ENCODE results near the gene ATF6.

Gene ATF6

DNA sequence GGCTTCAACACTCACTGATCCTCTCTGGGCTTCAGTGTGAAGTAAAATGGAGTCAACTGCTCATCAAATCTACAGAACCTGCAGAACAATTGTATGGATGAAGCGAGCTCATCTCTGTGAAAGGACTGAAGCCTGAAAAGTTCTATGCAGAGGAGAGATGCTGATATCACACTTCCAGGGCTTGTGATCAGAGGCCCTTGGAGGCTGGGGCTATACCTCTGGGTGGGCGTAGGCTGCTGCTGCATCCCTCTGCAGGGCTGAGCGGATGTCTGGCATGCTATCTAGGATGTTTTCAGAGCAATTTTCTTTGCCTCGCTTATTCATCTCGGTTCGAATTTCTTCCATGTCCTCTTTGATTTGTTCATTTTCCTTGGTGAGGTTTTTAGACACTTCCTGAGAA lies 240.0 kb downstream of the ATF6 start:
- no peak for DNase-seq

DNA sequence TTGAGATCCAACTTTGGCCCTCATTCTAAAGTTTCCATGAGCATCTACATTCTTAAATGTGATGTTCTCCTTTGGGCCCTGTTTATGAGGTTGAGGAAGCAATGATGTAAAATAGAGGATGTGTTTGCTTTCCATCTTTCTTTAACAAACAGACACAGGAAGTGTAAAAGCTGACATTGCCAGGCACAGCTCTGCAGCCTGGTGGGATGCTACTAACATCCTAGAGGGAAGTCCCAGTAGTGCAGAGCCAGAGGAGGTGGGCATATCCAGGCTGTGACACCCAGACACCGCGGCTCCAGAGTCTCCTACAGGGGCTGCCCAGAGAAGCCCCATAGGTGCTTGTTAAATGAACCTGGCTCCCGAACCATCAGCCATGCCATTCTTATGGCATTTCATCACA lies 241.3 kb downstream of the ATF6 start:
- DNase-seq = no peak

DNA sequence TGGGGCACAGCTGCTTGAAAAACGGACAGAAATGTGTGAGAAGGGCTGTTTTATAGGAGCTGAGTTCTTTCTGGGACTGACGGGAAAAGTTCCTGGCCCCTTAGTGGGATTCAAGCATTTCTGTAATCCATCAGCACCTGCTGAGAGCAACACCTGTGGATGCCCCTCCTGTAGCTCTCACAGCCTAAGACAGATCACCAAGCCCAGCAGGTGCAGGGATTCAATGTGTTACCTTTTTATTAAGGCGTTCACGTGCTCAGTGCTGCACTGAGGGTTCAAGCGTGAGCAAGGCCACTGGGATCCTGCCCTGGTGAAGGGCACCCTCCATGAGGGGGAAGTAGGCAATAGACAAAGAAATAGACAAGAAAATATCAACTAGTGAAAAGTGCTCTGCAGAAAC lies 242.7 kb downstream of the ATF6 start:
- DNase-seq = no peak

GRCh38 chr1:162009501-162010174 lies 243.5 kb downstream of the ATF6 start:
- no peak for DNase-seq

DNA sequence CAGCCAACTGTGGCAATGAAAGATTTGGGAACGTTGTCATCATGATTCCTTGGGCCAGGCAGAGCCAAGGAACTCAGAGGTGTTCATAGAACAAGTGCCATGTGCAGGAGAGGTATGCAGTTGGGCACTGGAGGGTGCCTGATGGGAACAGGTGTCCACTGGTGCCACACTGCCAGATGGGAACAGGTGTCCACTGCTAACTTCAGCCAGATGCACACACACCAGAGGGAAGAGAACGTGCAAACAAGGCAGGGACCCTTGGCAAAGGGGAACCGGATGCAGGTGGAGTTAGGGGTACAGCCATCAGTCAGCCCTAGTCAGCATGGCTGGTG lies 244.0 kb downstream of the ATF6 start:
- no peak for DNase-seq

DNA sequence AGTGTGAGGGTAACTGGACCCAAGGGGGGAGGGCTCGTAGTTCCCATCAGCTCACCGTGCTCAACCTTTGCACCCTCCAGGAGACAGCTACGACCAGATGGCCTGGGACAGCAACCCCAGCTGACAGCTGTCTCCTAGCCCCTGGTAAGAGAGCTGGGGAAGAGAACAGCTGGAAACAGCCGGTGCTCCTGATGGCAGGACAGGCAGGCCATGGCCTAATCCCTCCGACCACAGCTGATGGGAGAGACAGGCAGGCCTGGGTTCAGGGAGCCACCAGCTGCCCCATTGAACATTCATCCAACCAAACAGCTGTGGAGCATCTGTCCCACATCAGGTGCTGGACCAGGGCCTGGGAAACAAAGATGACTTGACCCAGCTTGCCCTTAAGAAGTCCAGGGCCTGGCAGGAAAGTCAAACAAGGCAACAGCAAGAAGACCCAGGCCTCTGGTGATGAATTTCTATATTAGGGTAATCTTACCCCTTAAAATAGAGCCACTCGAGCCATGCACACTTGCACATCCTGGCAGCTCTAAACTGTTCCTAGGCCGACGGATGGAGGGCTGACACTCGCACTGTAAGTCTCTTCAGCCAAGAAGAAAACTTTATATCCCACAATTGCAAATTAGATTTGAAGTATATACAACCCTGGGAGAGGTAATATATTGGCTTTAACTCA lies 245.4 kb downstream of the ATF6 start:
- DNase-seq = no peak

- DNase-seq = no peak
These were observed 247.2 kb downstream of the ATF6 start for GRCh38 chr1:162013289-162013688.

All from activated CD8-positive, alpha-beta memory T cell treated with anti-CD3 and anti-CD28 coated beads for 24 hours (primary cell).